A549 (cell line): Measurements from ENCODE around the gene KIF3B.

Source experiments
- CTCF ChIP-seq: fragments of >200 bp; sonication (Bioruptor Twin); formaldehyde crosslinking; IDR thresholded peaks from 3 replicates; pipeline ENCODE4 v1.5.1; 2016
- EP300 ChIP-seq, 2 experiments: fragments of >200 bp; sonication (Bioruptor Twin); formaldehyde crosslinking; IDR thresholded peaks; 2 replicates in 1 of 2; 3 replicates in 1 of 2; pipeline ENCODE4 v1.6.1; 2016 to 2017
- POLR2A ChIP-seq: IDR thresholded peaks from 2 replicates; pipeline ENCODE4 v1.6.1; 2012; ENCODE audit warnings: mild to moderate bottlenecking, low read length
- SMC3 ChIP-seq: fragments of >200 bp; sonication (Bioruptor Twin); formaldehyde crosslinking; IDR thresholded peaks from 3 replicates; pipeline ENCODE4 v1.6.1; 2018; ENCODE audit warnings: inconsistent platforms

GRCh38 chr20:32289661-32290431 is 12.4 kb downstream of the KIF3B start:
- TF ChIP-seq CTCF, result no peak
- no peak for TF ChIP-seq SMC3
- no peak for TF ChIP-seq POLR2A
- TF ChIP-seq EP300 (IDR thresholded peaks at IDR 0.05), result no peak
